Panc1 (cell line): Measurements from ENCODE around the gene SHROOM3. TPM values are rescaled to one million over a fixed set of nuclear protein-coding genes. Genes with fewer than 3 reads are reported as not detected.

ENCODE experiments used
- ATAC-seq: fragments of 200-7000 bp; cut with Tn5 transposase; 2 replicates; pipeline ENCODE4 v1.9.1; 2020; ENCODE audit warnings: mild to moderate bottlenecking, moderate library complexity
- BruUV-seq: library from RNA; stranded (reverse); fragments of 400-500 nt; replicated peaks from 2 replicates; lab custom pipeline; 2021; lab: Mats Ljungman, UMichigan
- CTCF ChIA-PET: fragments of 300-600 bp; sonication (Branson Sonifier 250); formaldehyde crosslinking; loops from one replicate; lab custom pipeline; 2022; ENCODE audit warnings: antibody characterized with exemption; lab: Charles Lee
- POLR2A ChIA-PET: fragments of 300-600 bp; sonication (Branson Sonifier 250); formaldehyde crosslinking; loops from one replicate; lab custom pipeline; 2022; ENCODE audit warnings: antibody characterized with exemption; lab: Charles Lee
- DNase-seq: peaks from one replicate; pipeline ENCODE4 v3.0.0-alpha.2; 2010; ENCODE audit warnings: low read depth, low spot score
- H3K27ac ChIP-seq: 2 replicates; pipeline ENCODE4 v1.5.1; 2011; ENCODE audit warnings: mild to moderate bottlenecking, low read length, inconsistent platforms
- H3K27me3 ChIP-seq: fragments of 200-500 bp; sonication (Bioruptor generic); 2 replicates; pipeline ENCODE4 v1.6.0; 2014; ENCODE audit warnings: low read length, inconsistent platforms; ENCODE audit not compliant: control insufficient read depth, insufficient read depth
- H3K36me3 ChIP-seq: fragments of 200-500 bp; sonication (Bioruptor generic); 2 replicates; pipeline ENCODE4 v1.5.1; 2014; ENCODE audit warnings: inconsistent platforms, mild to moderate bottlenecking, low read length, moderate library complexity; ENCODE audit not compliant: control insufficient read depth, insufficient read depth
- H3K4me1 ChIP-seq: 2 replicates; pipeline ENCODE4 v1.5.1; 2011; ENCODE audit warnings: inconsistent platforms, mild to moderate bottlenecking, low read length, moderate library complexity; ENCODE audit not compliant: control insufficient read depth, insufficient read depth
- H3K4me3 ChIP-seq, 2 experiments: 2 replicates each; pipeline ENCODE4 v1.5.1; 2011 to 2012; ENCODE audit warnings: low read depth in 2 of 2, low read length in 2 of 2, mild to moderate bottlenecking in 2 of 2, inconsistent platforms in 1 of 2, moderate library complexity in 1 of 2
- H3K9me3 ChIP-seq: fragments of 200-500 bp; sonication (Bioruptor generic); 2 replicates; pipeline ENCODE4 v1.5.1; 2014; ENCODE audit warnings: low read depth, mild to moderate bottlenecking, inconsistent platforms, low read length, moderate library complexity; ENCODE audit not compliant: control insufficient read depth, insufficient read depth
- POLR2AphosphoS5 ChIP-seq: IDR thresholded peaks from 2 replicates; pipeline ENCODE4 v1.6.1; 2012; ENCODE audit warnings: mild to moderate bottlenecking, low read depth, low read length, moderate library complexity
- SIN3A ChIP-seq: IDR thresholded peaks from 2 replicates; pipeline ENCODE4 v1.6.1; 2012; ENCODE audit warnings: low read depth, mild to moderate bottlenecking, low read length, moderate library complexity, borderline replicate concordance; ENCODE audit not compliant: insufficient read depth
- TCF7L2 ChIP-seq: IDR thresholded peaks from 2 replicates; pipeline ENCODE4 v1.6.1; 2011; ENCODE audit warnings: mild to moderate bottlenecking, low read depth, low read length, inconsistent platforms
- in situ Hi-C: cut with HindIII; loops from 2 replicates; pipeline ENCODE4 v1.10.0; 2016; ENCODE audit warnings: low sequenced_read_pairs, low pct_unique_long_range_greater_than_20kb
- intact Hi-C: fragments of 100-400 bp; cut with micrococcal nuclease; formaldehyde crosslinking; loops from one replicate; pipeline ENCODE4 v1.10.0; 2022; ENCODE audit not compliant: unreplicated experiment
- total RNA-seq: library from RNA; stranded (reverse); gene quantifications from one replicate; pipeline ENCODE4 v1.2.1, GENCODE V29; 2021; ENCODE audit not compliant: unreplicated experiment
- TF ChIP-seq, protein P1 (sequence below): fragments of 450-650 bp; IDR thresholded peaks from 2 replicates; pipeline ENCODE4 v1.5.1; 2017; ENCODE audit warnings: mild to moderate bottlenecking
- TF ChIP-seq, protein P2 (sequence below), 2 experiments: IDR thresholded peaks; 2 replicates each; pipeline ENCODE4 v1.6.1; 2011 to 2012; ENCODE audit warnings: low read depth in 2 of 2, control low read depth in 1 of 2, low read length in 1 of 2, mild to moderate bottlenecking in 1 of 2, moderate library complexity in 1 of 2; ENCODE audit not compliant: insufficient read depth in 1 of 2

Gene SHROOM3
- total RNA-seq, 1 experiment from 2014 or later = 7.2 TPM

GRCh38 chr4:76527666-76528065, 92.6 kb downstream of the SHROOM3 start:
- DNase-seq (no peak), ATAC-seq (no peak)
- Histone ChIP-seq H3K9me3 (no peaks in the 10 kb centered on the region), H3K4me3 (no peak overlapping the region), H3K4me1 (no peaks in the 10 kb centered on the region; the same call in 1 of the 2 replicates), H3K27ac (no peak overlapping the region), H3K36me3 (no peaks in the 10 kb centered on the region), H3K27me3 (no peaks in the 10 kb centered on the region)
- in situ Hi-C loops (no loop called here), intact Hi-C loops (no loop called here)
- no TSS peak for BruUV-seq
- CTCF ChIA-PET = interaction anchor here (0.6 kb wide), 1 partner anchor 26 kb away, joined by 4 read pairs; no protein-coding TSS in a partner anchor
- POLR2A ChIA-PET = no interaction called here
- TF ChIP-seq TCF7L2 (no peak), POLR2AphosphoS5 (no peak), SIN3A (no peak)
- TF ChIP-seq, protein P1, sequence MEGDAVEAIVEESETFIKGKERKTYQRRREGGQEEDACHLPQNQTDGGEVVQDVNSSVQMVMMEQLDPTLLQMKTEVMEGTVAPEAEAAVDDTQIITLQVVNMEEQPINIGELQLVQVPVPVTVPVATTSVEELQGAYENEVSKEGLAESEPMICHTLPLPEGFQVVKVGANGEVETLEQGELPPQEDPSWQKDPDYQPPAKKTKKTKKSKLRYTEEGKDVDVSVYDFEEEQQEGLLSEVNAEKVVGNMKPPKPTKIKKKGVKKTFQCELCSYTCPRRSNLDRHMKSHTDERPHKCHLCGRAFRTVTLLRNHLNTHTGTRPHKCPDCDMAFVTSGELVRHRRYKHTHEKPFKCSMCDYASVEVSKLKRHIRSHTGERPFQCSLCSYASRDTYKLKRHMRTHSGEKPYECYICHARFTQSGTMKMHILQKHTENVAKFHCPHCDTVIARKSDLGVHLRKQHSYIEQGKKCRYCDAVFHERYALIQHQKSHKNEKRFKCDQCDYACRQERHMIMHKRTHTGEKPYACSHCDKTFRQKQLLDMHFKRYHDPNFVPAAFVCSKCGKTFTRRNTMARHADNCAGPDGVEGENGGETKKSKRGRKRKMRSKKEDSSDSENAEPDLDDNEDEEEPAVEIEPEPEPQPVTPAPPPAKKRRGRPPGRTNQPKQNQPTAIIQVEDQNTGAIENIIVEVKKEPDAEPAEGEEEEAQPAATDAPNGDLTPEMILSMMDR = no peak
- TF ChIP-seq, protein P2, sequence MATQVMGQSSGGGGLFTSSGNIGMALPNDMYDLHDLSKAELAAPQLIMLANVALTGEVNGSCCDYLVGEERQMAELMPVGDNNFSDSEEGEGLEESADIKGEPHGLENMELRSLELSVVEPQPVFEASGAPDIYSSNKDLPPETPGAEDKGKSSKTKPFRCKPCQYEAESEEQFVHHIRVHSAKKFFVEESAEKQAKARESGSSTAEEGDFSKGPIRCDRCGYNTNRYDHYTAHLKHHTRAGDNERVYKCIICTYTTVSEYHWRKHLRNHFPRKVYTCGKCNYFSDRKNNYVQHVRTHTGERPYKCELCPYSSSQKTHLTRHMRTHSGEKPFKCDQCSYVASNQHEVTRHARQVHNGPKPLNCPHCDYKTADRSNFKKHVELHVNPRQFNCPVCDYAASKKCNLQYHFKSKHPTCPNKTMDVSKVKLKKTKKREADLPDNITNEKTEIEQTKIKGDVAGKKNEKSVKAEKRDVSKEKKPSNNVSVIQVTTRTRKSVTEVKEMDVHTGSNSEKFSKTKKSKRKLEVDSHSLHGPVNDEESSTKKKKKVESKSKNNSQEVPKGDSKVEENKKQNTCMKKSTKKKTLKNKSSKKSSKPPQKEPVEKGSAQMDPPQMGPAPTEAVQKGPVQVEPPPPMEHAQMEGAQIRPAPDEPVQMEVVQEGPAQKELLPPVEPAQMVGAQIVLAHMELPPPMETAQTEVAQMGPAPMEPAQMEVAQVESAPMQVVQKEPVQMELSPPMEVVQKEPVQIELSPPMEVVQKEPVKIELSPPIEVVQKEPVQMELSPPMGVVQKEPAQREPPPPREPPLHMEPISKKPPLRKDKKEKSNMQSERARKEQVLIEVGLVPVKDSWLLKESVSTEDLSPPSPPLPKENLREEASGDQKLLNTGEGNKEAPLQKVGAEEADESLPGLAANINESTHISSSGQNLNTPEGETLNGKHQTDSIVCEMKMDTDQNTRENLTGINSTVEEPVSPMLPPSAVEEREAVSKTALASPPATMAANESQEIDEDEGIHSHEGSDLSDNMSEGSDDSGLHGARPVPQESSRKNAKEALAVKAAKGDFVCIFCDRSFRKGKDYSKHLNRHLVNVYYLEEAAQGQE (IDR thresholded peaks at IDR 0.05; ENCODE audit: insufficient read depth in 1 of 2, low read depth in 2 of 2, low read length in 1 of 2) = no peak

DNA sequence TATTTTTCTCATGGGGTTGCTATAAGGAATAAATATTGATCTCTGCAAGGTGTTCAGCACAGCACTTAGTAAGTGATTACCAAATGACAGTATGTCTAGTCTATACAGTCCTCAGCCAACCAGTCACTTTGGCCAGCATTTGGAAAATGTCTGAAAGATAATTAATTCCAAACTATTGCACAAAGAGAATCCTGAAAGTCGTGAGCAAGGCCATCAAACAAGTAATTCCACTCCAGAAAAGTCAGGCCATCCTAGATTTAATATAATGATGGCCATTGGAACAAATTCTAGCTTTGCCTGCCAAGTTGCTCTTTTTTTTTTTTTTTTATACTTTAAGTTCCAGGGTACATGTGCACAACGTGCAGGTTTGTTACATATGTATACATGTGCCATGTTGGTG, 96.6 kb downstream of the SHROOM3 start:
- BruUV-seq = no TSS peak
- Histone ChIP-seq H3K4me1 (no peaks in the 10 kb centered on the region; the same call in 1 of the 2 replicates), H3K36me3 (no peaks in the 10 kb centered on the region), H3K27me3 (no peaks in the 10 kb centered on the region), H3K9me3 (no peaks in the 10 kb centered on the region), H3K27ac (no peak overlapping the region), H3K4me3 (no peak overlapping the region)
- intact Hi-C loops = no loop called here
- ChIA-PET POLR2A (no interaction called here), CTCF (no interaction called here)
- TF ChIP-seq SIN3A (no peak), TCF7L2 (no peak)
- in situ Hi-C loops = no loop called here
- no peak for DNase-seq
- no peak for ATAC-seq

- H3K9me3 ChIP-seq = no peaks in the 10 kb centered on the region
- intact Hi-C loops = no loop called here
- ATAC-seq (no peak), DNase-seq (no peak)
- BruUV-seq = no TSS peak
- no peaks in the 10 kb centered on the region; the same call in 1 of the 2 replicates for H3K4me1 ChIP-seq
- no peaks in the 10 kb centered on the region for H3K27me3 ChIP-seq
- POLR2A ChIA-PET = no interaction called here
- TF ChIP-seq, protein P2 (IDR thresholded peaks at IDR 0.05; ENCODE audit: insufficient read depth in 1 of 2, low read depth in 2 of 2, low read length in 1 of 2) = no peak
- TF ChIP-seq, protein P1 = no peak
- no peak for TF ChIP-seq TCF7L2
- TF ChIP-seq SIN3A = no peak
- no peak for TF ChIP-seq POLR2AphosphoS5
- in situ Hi-C loops = no loop called here
- H3K4me3 ChIP-seq = no peak overlapping the region
- no peak overlapping the region for H3K27ac ChIP-seq
- no peaks in the 10 kb centered on the region for H3K36me3 ChIP-seq
- CTCF ChIA-PET = no interaction called here
Measured at GRCh38 chr4:76532805-76533204, 97.8 kb downstream of the SHROOM3 start.
